HepG2 (cell line): ENCODE measurements around the gene KLHDC1. TPM values are rescaled to one million over a fixed set of nuclear protein-coding genes. Genes with fewer than 3 reads are reported as not detected.

Source experiments
- ARNT2 ChIP-seq: sonication (generic); formaldehyde crosslinking; IDR thresholded peaks from 2 replicates; pipeline ENCODE4 v1.8.0; 2022; ENCODE audit warnings: mild to moderate bottlenecking, low read depth, missing genetic modification reagents, moderate library complexity
- ATAD3A ChIP-seq: sonication (generic); formaldehyde crosslinking; IDR thresholded peaks from 2 replicates; pipeline ENCODE4 v1.4.0; 2020; ENCODE audit warnings: missing genetic modification reagents
- ELF3 ChIP-seq: IDR thresholded peaks from 2 replicates; pipeline ENCODE4 v1.6.1; 2016; ENCODE audit warnings: missing genetic modification reagents, missing compliant biosample characterization
- ETV5 ChIP-seq: IDR thresholded peaks from 2 replicates; pipeline ENCODE4 v1.6.1; 2018; ENCODE audit warnings: missing biosample characterization, missing genetic modification reagents, inconsistent platforms, borderline replicate concordance
- HNRNPLL ChIP-seq: fragments of 200-400 bp; formaldehyde crosslinking; IDR thresholded peaks from 2 replicates; pipeline ENCODE4 v1.6.1; 2017; ENCODE audit warnings: mild to moderate bottlenecking, low read depth, low read length; ENCODE audit not compliant: poor library complexity, severe bottlenecking
- IRX3 ChIP-seq: sonication (generic); formaldehyde crosslinking; IDR thresholded peaks from 2 replicates; pipeline ENCODE4 v1.8.1; 2023; ENCODE audit warnings: mild to moderate bottlenecking, low read depth, missing genetic modification reagents, borderline replicate concordance
- KDM5A ChIP-seq: fragments of 200-600 bp; sonication (generic); IDR thresholded peaks from 2 replicates; pipeline ENCODE4 v1.7.0; 2018; ENCODE audit warnings: antibody characterized with exemption, mild to moderate bottlenecking, low read length, borderline replicate concordance
- MXD4 ChIP-seq: IDR thresholded peaks from 2 replicates; pipeline ENCODE4 v1.6.1; 2016; ENCODE audit warnings: mild to moderate bottlenecking, missing biosample characterization, missing genetic modification reagents
- NR2F6 ChIP-seq, 2 experiments: IDR thresholded peaks; 2 replicates each; pipeline ENCODE4 v1.6.1; 2016; ENCODE audit warnings: antibody characterized with exemption in 1 of 2, mild to moderate bottlenecking in 1 of 2
- NRL ChIP-seq: sonication (generic); formaldehyde crosslinking; IDR thresholded peaks from 2 replicates; pipeline ENCODE4 v1.5.0; 2020; ENCODE audit warnings: missing genetic modification reagents, mild to moderate bottlenecking, moderate library complexity, borderline replicate concordance
- PHF8 ChIP-seq: sonication (generic); formaldehyde crosslinking; IDR thresholded peaks from 2 replicates; pipeline ENCODE4 v1.5.0; 2020; ENCODE audit warnings: missing genetic modification reagents
- RARA ChIP-seq: IDR thresholded peaks from 2 replicates; pipeline ENCODE4 v1.6.1; 2016; ENCODE audit warnings: missing genetic modification reagents, missing compliant biosample characterization
- SCMH1 ChIP-seq: sonication (generic); formaldehyde crosslinking; IDR thresholded peaks from 2 replicates; pipeline ENCODE4 v1.9.0; 2021; ENCODE audit warnings: missing genetic modification reagents, mild to moderate bottlenecking, borderline replicate concordance
- SSRP1 ChIP-seq: IDR thresholded peaks from 2 replicates; pipeline ENCODE4 v1.6.1; 2016; ENCODE audit warnings: control low read depth
- TBX2 ChIP-seq: sonication (generic); formaldehyde crosslinking; IDR thresholded peaks from 2 replicates; pipeline ENCODE4 v1.5.0; 2020; ENCODE audit warnings: missing genetic modification reagents, mild to moderate bottlenecking, borderline replicate concordance
- YEATS4 ChIP-seq: sonication (generic); formaldehyde crosslinking; IDR thresholded peaks from 2 replicates; pipeline ENCODE4 v1.4.0; 2020; ENCODE audit warnings: missing genetic modification reagents, borderline replicate concordance
- ZMYM4 ChIP-seq: sonication (generic); formaldehyde crosslinking; IDR thresholded peaks from 2 replicates; pipeline ENCODE4 v1.8.1; 2023; ENCODE audit warnings: mild to moderate bottlenecking, missing genetic modification reagents
- ZNF589 ChIP-seq: sonication (generic); formaldehyde crosslinking; conservative IDR thresholded peaks from 2 replicates; pipeline ENCODE4 v1.8.0; 2022; ENCODE audit warnings: mild to moderate bottlenecking, moderate library complexity, missing genetic modification reagents
- ZNF775 ChIP-seq: sonication (generic); formaldehyde crosslinking; IDR thresholded peaks from 2 replicates; pipeline ENCODE4 v1.4.0; 2020; ENCODE audit warnings: missing genetic modification reagents, mild to moderate bottlenecking, moderate library complexity, borderline replicate concordance
- ZSCAN12 ChIP-seq: sonication (generic); formaldehyde crosslinking; IDR thresholded peaks from 2 replicates; pipeline ENCODE4 v1.9.0; 2021; ENCODE audit warnings: mild to moderate bottlenecking, missing genetic modification reagents
- polyA plus RNA-seq, 8 experiments: library from polyadenylated mRNA; depleted of rRNA in 3 of 8; stranded (reverse) in 7 of 8; unstranded in 1 of 8; fragments of >200 nt; fragmentation: Illumina TruSeq in 4 of 8; extraction: Trizol in 4 of 8; gene quantifications; 2 replicates each; pipeline versions ENCODE4 v1.2.1 to v1.2.3, GENCODE V29; 2011 to 2016; ENCODE audit warnings: low read depth in 4 of 8, missing spikeins in 1 of 8, mixed read lengths in 1 of 8; ENCODE audit not compliant: insufficient read depth in 1 of 8
- total RNA-seq, 5 experiments: library from RNA; depleted of rRNA; stranded (reverse); fragments of >200 nt; fragmentation: Illumina TruSeq; extraction: Trizol; gene quantifications; 2 replicates each; pipeline ENCODE4 v1.2.3, GENCODE V29; 2016; ENCODE audit warnings: low read depth in 1 of 5
- TF ChIP-seq, protein P1 (sequence below): sonication (generic); formaldehyde crosslinking; IDR thresholded peaks from 2 replicates; pipeline ENCODE4 v1.4.0; 2020; ENCODE audit warnings: mild to moderate bottlenecking, missing genetic modification reagents
- TF ChIP-seq, protein P2 (sequence below): sonication (generic); formaldehyde crosslinking; IDR thresholded peaks from 2 replicates; pipeline ENCODE4 v1.9.0; 2022; ENCODE audit warnings: missing genetic modification reagents, mild to moderate bottlenecking, borderline replicate concordance
- TF ChIP-seq, protein P3 (sequence below): sonication (generic); formaldehyde crosslinking; IDR thresholded peaks from 2 replicates; pipeline ENCODE4 v1.4.0; 2020; ENCODE audit warnings: mild to moderate bottlenecking, low read depth, missing genetic modification reagents

KLHDC1 gene
- total and polyA plus RNA-seq, 2 of the 13 experiments (the other 11 are each of a cell fraction or from before 2014, with no cell fraction given) = 0.11 TPM; not detected in 1

DNA sequence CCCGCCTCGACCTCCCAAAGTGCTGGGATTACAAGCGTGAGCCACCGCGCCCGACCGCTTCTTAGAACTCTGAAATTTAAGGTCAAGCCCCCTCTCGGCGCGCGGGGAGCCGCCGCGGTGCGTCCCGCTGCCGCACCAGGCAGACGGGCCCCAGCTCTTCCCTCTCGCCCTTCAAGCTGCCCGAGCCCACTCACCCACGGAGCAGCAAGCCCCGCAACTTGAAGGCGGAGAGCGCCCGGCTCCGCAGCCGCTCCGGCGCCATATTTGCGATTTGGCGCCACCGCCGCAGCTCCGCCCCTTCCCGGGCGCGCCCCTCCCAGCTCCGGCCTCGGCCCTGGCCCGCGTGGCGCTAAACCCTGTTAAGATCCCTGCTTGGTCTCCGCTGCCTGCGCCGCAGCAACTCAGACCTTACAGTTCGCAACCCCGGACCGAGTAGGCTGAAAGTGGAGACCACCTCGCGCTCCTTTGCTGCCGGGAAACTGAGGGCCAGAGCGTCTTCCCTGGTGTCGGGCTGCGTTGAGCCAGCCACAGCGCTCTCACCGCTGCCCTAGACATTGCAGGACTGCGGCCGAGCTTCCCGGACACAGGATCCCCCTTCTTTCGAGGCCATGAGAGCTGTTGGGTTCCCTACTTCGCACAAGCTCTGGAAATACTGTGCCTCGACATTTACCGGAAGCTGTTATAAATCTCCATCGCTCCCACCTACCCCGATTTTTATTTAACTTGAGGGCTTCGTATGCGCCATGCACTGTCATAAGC is 4.8 kb upstream of the KLHDC1 start, which contains the start of gene POLE2 (continued):
- TF ChIP-seq, protein P1, sequence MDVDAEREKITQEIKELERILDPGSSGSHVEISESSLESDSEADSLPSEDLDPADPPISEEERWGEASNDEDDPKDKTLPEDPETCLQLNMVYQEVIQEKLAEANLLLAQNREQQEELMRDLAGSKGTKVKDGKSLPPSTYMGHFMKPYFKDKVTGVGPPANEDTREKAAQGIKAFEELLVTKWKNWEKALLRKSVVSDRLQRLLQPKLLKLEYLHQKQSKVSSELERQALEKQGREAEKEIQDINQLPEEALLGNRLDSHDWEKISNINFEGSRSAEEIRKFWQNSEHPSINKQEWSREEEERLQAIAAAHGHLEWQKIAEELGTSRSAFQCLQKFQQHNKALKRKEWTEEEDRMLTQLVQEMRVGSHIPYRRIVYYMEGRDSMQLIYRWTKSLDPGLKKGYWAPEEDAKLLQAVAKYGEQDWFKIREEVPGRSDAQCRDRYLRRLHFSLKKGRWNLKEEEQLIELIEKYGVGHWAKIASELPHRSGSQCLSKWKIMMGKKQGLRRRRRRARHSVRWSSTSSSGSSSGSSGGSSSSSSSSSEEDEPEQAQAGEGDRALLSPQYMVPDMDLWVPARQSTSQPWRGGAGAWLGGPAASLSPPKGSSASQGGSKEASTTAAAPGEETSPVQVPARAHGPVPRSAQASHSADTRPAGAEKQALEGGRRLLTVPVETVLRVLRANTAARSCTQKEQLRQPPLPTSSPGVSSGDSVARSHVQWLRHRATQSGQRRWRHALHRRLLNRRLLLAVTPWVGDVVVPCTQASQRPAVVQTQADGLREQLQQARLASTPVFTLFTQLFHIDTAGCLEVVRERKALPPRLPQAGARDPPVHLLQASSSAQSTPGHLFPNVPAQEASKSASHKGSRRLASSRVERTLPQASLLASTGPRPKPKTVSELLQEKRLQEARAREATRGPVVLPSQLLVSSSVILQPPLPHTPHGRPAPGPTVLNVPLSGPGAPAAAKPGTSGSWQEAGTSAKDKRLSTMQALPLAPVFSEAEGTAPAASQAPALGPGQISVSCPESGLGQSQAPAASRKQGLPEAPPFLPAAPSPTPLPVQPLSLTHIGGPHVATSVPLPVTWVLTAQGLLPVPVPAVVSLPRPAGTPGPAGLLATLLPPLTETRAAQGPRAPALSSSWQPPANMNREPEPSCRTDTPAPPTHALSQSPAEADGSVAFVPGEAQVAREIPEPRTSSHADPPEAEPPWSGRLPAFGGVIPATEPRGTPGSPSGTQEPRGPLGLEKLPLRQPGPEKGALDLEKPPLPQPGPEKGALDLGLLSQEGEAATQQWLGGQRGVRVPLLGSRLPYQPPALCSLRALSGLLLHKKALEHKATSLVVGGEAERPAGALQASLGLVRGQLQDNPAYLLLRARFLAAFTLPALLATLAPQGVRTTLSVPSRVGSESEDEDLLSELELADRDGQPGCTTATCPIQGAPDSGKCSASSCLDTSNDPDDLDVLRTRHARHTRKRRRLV (CRISPR knock-in tag) = no peak
- TF ChIP-seq YEATS4 (CRISPR knock-in tag) (peak; percentile 88; the same call in 1 of the 2 replicates), PHF8 (CRISPR knock-in tag) (peak; percentile 81), NR2F6 (IDR thresholded peaks at IDR 0.05) (no peak), NR2F6 (CRISPR knock-in tag; IDR thresholded peaks at IDR 0.05) (peak; percentile 23; the same call in 1 of the 2 replicates), KDM5A (no peak), ETV5 (CRISPR knock-in tag) (peak; percentile 58; the same call in 1 of the 2 replicates), SSRP1 (no peak), NRL (CRISPR knock-in tag) (peak; percentile 81), ELF3 (no peak), ZNF775 (no peak), ZMYM4 (CRISPR knock-in tag) (no peak), ZSCAN12 (CRISPR knock-in tag) (0 out of 2 replicates have a peak, but pooled peaks have one; percentile 37), ZNF589 (peak; percentile 76), ATAD3A (CRISPR knock-in tag) (no peak), MXD4 (CRISPR knock-in tag) (peak; percentile 69), SCMH1 (CRISPR knock-in tag) (no peak), IRX3 (CRISPR knock-in tag) (peak; percentile 77; the same call in 1 of the 2 replicates), HNRNPLL (peak; percentile 89), ARNT2 (CRISPR knock-in tag) (peak; percentile 91), RARA (no peak), TBX2 (CRISPR knock-in tag) (peak; percentile 77)
- TF ChIP-seq, protein P2, sequence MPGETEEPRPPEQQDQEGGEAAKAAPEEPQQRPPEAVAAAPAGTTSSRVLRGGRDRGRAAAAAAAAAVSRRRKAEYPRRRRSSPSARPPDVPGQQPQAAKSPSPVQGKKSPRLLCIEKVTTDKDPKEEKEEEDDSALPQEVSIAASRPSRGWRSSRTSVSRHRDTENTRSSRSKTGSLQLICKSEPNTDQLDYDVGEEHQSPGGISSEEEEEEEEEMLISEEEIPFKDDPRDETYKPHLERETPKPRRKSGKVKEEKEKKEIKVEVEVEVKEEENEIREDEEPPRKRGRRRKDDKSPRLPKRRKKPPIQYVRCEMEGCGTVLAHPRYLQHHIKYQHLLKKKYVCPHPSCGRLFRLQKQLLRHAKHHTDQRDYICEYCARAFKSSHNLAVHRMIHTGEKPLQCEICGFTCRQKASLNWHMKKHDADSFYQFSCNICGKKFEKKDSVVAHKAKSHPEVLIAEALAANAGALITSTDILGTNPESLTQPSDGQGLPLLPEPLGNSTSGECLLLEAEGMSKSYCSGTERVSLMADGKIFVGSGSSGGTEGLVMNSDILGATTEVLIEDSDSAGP (CRISPR knock-in tag) = peak; percentile 90; the same call in 1 of the 2 replicates
- TF ChIP-seq, protein P3, sequence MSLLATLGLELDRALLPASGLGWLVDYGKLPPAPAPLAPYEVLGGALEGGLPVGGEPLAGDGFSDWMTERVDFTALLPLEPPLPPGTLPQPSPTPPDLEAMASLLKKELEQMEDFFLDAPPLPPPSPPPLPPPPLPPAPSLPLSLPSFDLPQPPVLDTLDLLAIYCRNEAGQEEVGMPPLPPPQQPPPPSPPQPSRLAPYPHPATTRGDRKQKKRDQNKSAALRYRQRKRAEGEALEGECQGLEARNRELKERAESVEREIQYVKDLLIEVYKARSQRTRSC (CRISPR knock-in tag) = peak; percentile 86; the same call in 1 of the 2 replicates
